HCT116 (cell line): ENCODE measurements around the gene AMOTL2. TPM values are rescaled to one million over a fixed set of nuclear protein-coding genes. Genes with fewer than 3 reads are reported as not detected.

Experiments used
- ATAC-seq: fragments of 200-7000 bp; cut with Tn5 transposase; 2 replicates; pipeline ENCODE4 v1.9.1; 2020; ENCODE audit warnings: mild to moderate bottlenecking, moderate library complexity
- BruUV-seq: library from RNA; stranded (reverse); fragments of 400-500 nt; replicated peaks from 2 replicates; lab custom pipeline; 2021; lab: Mats Ljungman, UMichigan
- CTCF ChIA-PET: fragments of 300-600 bp; sonication (Branson Sonifier 250); formaldehyde crosslinking; loops from one replicate; lab custom pipeline; 2021; ENCODE audit warnings: antibody characterized with exemption; lab: Charles Lee
- POLR2A ChIA-PET: fragments of 300-600, 350-600 bp; sonication (Branson Sonifier 250); formaldehyde crosslinking; loops from one replicate; lab custom pipeline; 2021; ENCODE audit warnings: antibody characterized with exemption; lab: Charles Lee
- RAD21 ChIA-PET, 2 experiments: fragments of 300-600 bp; sonication (Branson Sonifier 250); formaldehyde crosslinking; loops; one replicate each; lab custom pipeline; 2023; ENCODE audit warnings: low total read pairs in 2 of 2; ENCODE audit not compliant: uncharacterized antibody in 2 of 2, unreplicated experiment in 2 of 2, low non-redundant PET in 1 of 2; lab: Charles Lee
- DNase-seq: peaks from one replicate; pipeline ENCODE4 v3.0.0-alpha.2; 2010; ENCODE audit warnings: low read depth, low spot score
- H2AFZ ChIP-seq: fragments of 200-600 bp; shearing (Covaris generic), sonication (generic); 2 replicates; pipeline ENCODE4 v1.6.1; 2017; ENCODE audit warnings: low read depth, mixed run types, mixed read lengths, antibody characterized with exemption, low read length; ENCODE audit not compliant: poor library complexity, severe bottlenecking
- H3K27ac ChIP-seq: 2 replicates; pipeline ENCODE4 v1.5.1; 2012; ENCODE audit warnings: low read depth, low read length
- H3K27me3 ChIP-seq: fragments of 200-600 bp; sonication (generic); 2 replicates; pipeline ENCODE4 v1.6.1; 2016; ENCODE audit warnings: mixed run types, low read length, mixed read lengths; ENCODE audit not compliant: insufficient read depth
- H3K36me3 ChIP-seq, 2 experiments: fragments of 200-500 bp in 1 of 2; fragments of 200-600 bp in 1 of 2; sonication (Bioruptor generic) in 1 of 2; sonication (generic) in 1 of 2; 2 replicates each; pipeline versions ENCODE4 v1.5.1 to v1.6.1; 2014 to 2016; ENCODE audit warnings: low read length in 2 of 2, inconsistent platforms in 1 of 2, mixed read lengths in 1 of 2, mixed run types in 1 of 2; ENCODE audit not compliant: insufficient read depth in 2 of 2, control insufficient read depth in 1 of 2
- H3K4me1 ChIP-seq, 2 experiments: fragments of 200-600 bp in 1 of 2; sonication (generic) in 1 of 2; 2 replicates each; pipeline versions ENCODE4 v1.5.1 to v1.6.1; 2012 to 2017; ENCODE audit warnings: low read length in 2 of 2, inconsistent platforms in 1 of 2, mild to moderate bottlenecking in 1 of 2, mixed read lengths in 1 of 2, mixed run types in 1 of 2, moderate library complexity in 1 of 2; ENCODE audit not compliant: insufficient read depth in 2 of 2, control insufficient read depth in 1 of 2
- H3K4me2 ChIP-seq: fragments of 200-600 bp; sonication (generic); 2 replicates; pipeline ENCODE4 v1.6.1; 2017; ENCODE audit warnings: mixed run types, low read length, mixed read lengths
- H3K4me3 ChIP-seq, 2 experiments: fragments of 200-600 bp in 1 of 2; sonication (generic) in 1 of 2; replicated peaks in 1 of 2; 2 replicates each; pipeline ENCODE4 v1.5.1; 2011 to 2016; ENCODE audit warnings: low read length in 2 of 2, control low read depth in 1 of 2, low read depth in 1 of 2, mild to moderate bottlenecking in 1 of 2, mixed read lengths in 1 of 2, mixed run types in 1 of 2
- H3K79me2 ChIP-seq: fragments of 200-600 bp; sonication (generic); 2 replicates; pipeline ENCODE4 v1.6.1; 2017; ENCODE audit warnings: mild to moderate bottlenecking, mixed run types, low read length, moderate library complexity, mixed read lengths; ENCODE audit not compliant: insufficient read depth
- H3K9ac ChIP-seq: fragments of 200-600 bp; sonication (generic); 2 replicates; pipeline ENCODE4 v1.6.1; 2016; ENCODE audit warnings: low read length, mixed read lengths
- H3K9me2 ChIP-seq: fragments of 200-600 bp; sonication (generic), shearing (Covaris generic); 2 replicates; pipeline ENCODE4 v1.6.1; 2017; ENCODE audit warnings: mixed run types, mild to moderate bottlenecking, moderate library complexity; ENCODE audit not compliant: insufficient read depth
- H3K9me3 ChIP-seq, 2 experiments: fragments of 200-500 bp in 1 of 2; fragments of 200-600 bp in 1 of 2; sonication (Bioruptor generic) in 1 of 2; sonication (generic) in 1 of 2; 2 replicates each; pipeline ENCODE4 v1.6.1; 2014 to 2017; ENCODE audit warnings: low read length in 2 of 2, mixed read lengths in 2 of 2, inconsistent platforms in 1 of 2, low read depth in 1 of 2, mild to moderate bottlenecking in 1 of 2, mixed run types in 1 of 2, moderate library complexity in 1 of 2; ENCODE audit not compliant: control insufficient read depth in 1 of 2, insufficient read depth in 1 of 2
- H4K20me1 ChIP-seq: fragments of 200-600 bp; sonication (generic), shearing (Covaris generic); 2 replicates; pipeline ENCODE4 v1.6.1; 2017; ENCODE audit warnings: mixed run types, mild to moderate bottlenecking, moderate library complexity; ENCODE audit not compliant: insufficient read depth
- ATF3 ChIP-seq: IDR thresholded peaks from 2 replicates; pipeline ENCODE4 v1.6.1; 2012
- CBX3 ChIP-seq: IDR thresholded peaks from 2 replicates; pipeline ENCODE4 v1.6.1; 2012; ENCODE audit warnings: low read depth
- CEBPB ChIP-seq: IDR thresholded peaks from 2 replicates; pipeline ENCODE4 v1.6.1; 2012; ENCODE audit warnings: low read depth
- CTCF ChIP-seq, 3 experiments: fragments of 200-600 bp in 1 of 3; sonication (generic) in 1 of 3; IDR thresholded peaks in 2 of 3; conservative IDR thresholded peaks in 1 of 3; 2 replicates each; pipeline ENCODE4 v1.5.1; 2012 to 2017; ENCODE audit warnings: low read depth in 2 of 3, low read length in 2 of 3, antibody characterized with exemption in 1 of 3, borderline replicate concordance in 1 of 3, control low read depth in 1 of 3, mild to moderate bottlenecking in 1 of 3, mixed read lengths in 1 of 3, mixed run types in 1 of 3, moderate library complexity in 1 of 3; ENCODE audit not compliant: insufficient read depth in 1 of 3
- EGR1 ChIP-seq: IDR thresholded peaks from 2 replicates; pipeline ENCODE4 v1.6.1; 2012; ENCODE audit warnings: low read depth
- EZH2 ChIP-seq: fragments of 200-600 bp; sonication (generic); IDR thresholded peaks from 2 replicates; pipeline ENCODE4 v1.6.1; 2017; ENCODE audit warnings: antibody characterized with exemption, mixed run types
- EZH2phosphoT487 ChIP-seq: fragments of 200-600 bp; IDR thresholded peaks from 2 replicates; pipeline ENCODE4 v1.6.1; 2018; ENCODE audit warnings: antibody characterized with exemption, borderline replicate concordance
- FOSL1 ChIP-seq: IDR thresholded peaks from 2 replicates; pipeline ENCODE4 v1.6.1; 2012; ENCODE audit warnings: low read depth
- MAX ChIP-seq: IDR thresholded peaks from 2 replicates; pipeline ENCODE4 v1.6.1; 2012
- POLR2A ChIP-seq: IDR thresholded peaks from 2 replicates; pipeline ENCODE4 v1.7.0; 2011; ENCODE audit warnings: borderline replicate concordance; ENCODE audit not compliant: insufficient read depth, insufficient read length; ENCODE audit errors: extremely low read depth
- POLR2AphosphoS5 ChIP-seq: IDR thresholded peaks from 2 replicates; pipeline ENCODE4 v1.6.1; 2011; ENCODE audit warnings: mild to moderate bottlenecking, low read depth, low read length, moderate library complexity
- RAD21 ChIP-seq: IDR thresholded peaks from 2 replicates; pipeline ENCODE4 v1.6.1; 2012; ENCODE audit warnings: low read depth, mild to moderate bottlenecking
- REST ChIP-seq: IDR thresholded peaks from 2 replicates; pipeline ENCODE4 v1.6.1; 2012; ENCODE audit warnings: low read depth
- SIN3A ChIP-seq: IDR thresholded peaks from 2 replicates; pipeline ENCODE4 v1.6.1; 2012; ENCODE audit warnings: low read depth
- SP1 ChIP-seq: IDR thresholded peaks from 2 replicates; pipeline ENCODE4 v1.6.1; 2012; ENCODE audit warnings: low read depth
- SRF ChIP-seq: IDR thresholded peaks from 2 replicates; pipeline ENCODE4 v1.6.1; 2012; ENCODE audit warnings: low read depth
- TCF7L2 ChIP-seq: IDR thresholded peaks from 2 replicates; pipeline ENCODE4 v1.7.0; 2011; ENCODE audit warnings: borderline replicate concordance, inconsistent platforms; ENCODE audit not compliant: insufficient read depth, insufficient read length; ENCODE audit errors: extremely low read depth
- ZNF274 ChIP-seq: fragments of 200-500 bp; sonication (Bioruptor generic); IDR thresholded peaks from 2 replicates; pipeline ENCODE4 v1.6.1; 2014; ENCODE audit warnings: mild to moderate bottlenecking, low read depth, low read length, inconsistent platforms
- intact Hi-C: fragments of 100-400 bp; cut with micrococcal nuclease; formaldehyde crosslinking; loops from 2 replicates; pipeline ENCODE4 v1.10.0; 2022
- total RNA-seq: library from RNA; stranded (reverse); gene quantifications from one replicate; pipeline ENCODE4 v1.2.1, GENCODE V29; 2021; ENCODE audit not compliant: unreplicated experiment

AMOTL2 gene
- total RNA-seq, 1 experiment from 2014 or later: 54.0 TPM

GRCh38 chr3:134362221-134362620 is 12.0 kb downstream of the AMOTL2 start:
- Histone ChIP-seq H2AFZ (no peak overlapping the region), H3K4me2 (no peak overlapping the region), H3K9me2 (no peaks in the 10 kb centered on the region), H3K36me3 (peaks cover 25 to 78% of the 10 kb centered on the region in 2 experiments; a peak in 3 of 4 replicates), H3K79me2 (peaks cover 31% of the 10 kb centered on the region), H4K20me1 (no peaks in the 10 kb centered on the region), H3K4me3 (no peak overlapping the region), H3K9me3 (no peaks in the 10 kb centered on the region), H3K27me3 (no peaks in the 10 kb centered on the region), H3K9ac (no peak overlapping the region), H3K4me1 (peaks cover 66 to 91% of the 10 kb centered on the region in 2 experiments), H3K27ac (no peak overlapping the region)
- ChIA-PET CTCF (no interaction called here), RAD21 (no interaction called here), POLR2A (no interaction called here)
- no TSS peak for BruUV-seq
- intact Hi-C loops: no loop called here
- ATAC-seq (no peak), DNase-seq (no peak)
- TF ChIP-seq ZNF274 (no peak), EGR1 (no peak), SRF (no peak), POLR2AphosphoS5 (no peak), CTCF (IDR thresholded peaks at IDR 0.05 in 2 of 3, conservative IDR thresholded peaks at IDR 0.05 in 1 of 3; ENCODE audit: borderline replicate concordance in 1 of 3, insufficient read depth in 1 of 3, low read depth in 2 of 3, low read length in 2 of 3) (no peak), SP1 (no peak), MAX (no peak), CEBPB (no peak), REST (no peak), SIN3A (no peak), EZH2phosphoT487 (no peak), TCF7L2 (no peak), EZH2 (no peak), ATF3 (no peak), CBX3 (no peak), FOSL1 (no peak), POLR2A (no peak), RAD21 (no peak)
